SK-N-SH treated with all-trans-retinoic acid at 6 μM for 48 hours (cell line): ENCODE data around the gene ELOVL2.

Experiments
- ATAC-seq: fragments of 200-7000 bp; cut with Tn5 transposase; 3 replicates; pipeline ENCODE4 v1.9.1; 2020; ENCODE audit warnings: mild to moderate bottlenecking, moderate library complexity
- ARNTL ChIP-seq: fragments of 450-650 bp; formaldehyde crosslinking; IDR thresholded peaks from 2 replicates; pipeline ENCODE4 v1.5.0; 2020; ENCODE audit warnings: low read depth, mild to moderate bottlenecking, moderate library complexity, borderline replicate concordance
- BACH2 ChIP-seq: fragments of 250-450 bp; sonication (Bioruptor Pico); IDR thresholded peaks from 2 replicates; pipeline ENCODE4 v1.9.0; 2021; ENCODE audit warnings: mild to moderate bottlenecking, borderline replicate concordance
- CREB5 ChIP-seq: fragments of 250-450 bp; sonication (Bioruptor Pico); IDR thresholded peaks from 2 replicates; pipeline ENCODE4 v1.5.1; 2020; ENCODE audit warnings: low read depth, mild to moderate bottlenecking, moderate library complexity
- CSDC2 ChIP-seq: fragments of 250-450 bp; sonication (Bioruptor Pico); IDR thresholded peaks from 2 replicates; pipeline ENCODE4 v1.5.0; 2020; ENCODE audit warnings: mild to moderate bottlenecking, moderate library complexity
- CSRNP3 ChIP-seq: fragments of 250-450 bp; sonication (Bioruptor Pico); IDR thresholded peaks from 2 replicates; pipeline ENCODE4 v1.5.1; 2021; ENCODE audit warnings: mild to moderate bottlenecking, moderate library complexity
- ESRRG ChIP-seq: fragments of 250-450 bp; sonication (Bioruptor Pico); IDR thresholded peaks from 2 replicates; pipeline ENCODE4 v1.6.1; 2021; ENCODE audit warnings: mild to moderate bottlenecking
- GLIS3 ChIP-seq: fragments of 250-450 bp; sonication (Bioruptor Pico); IDR thresholded peaks from 2 replicates; pipeline ENCODE4 v1.5.0; 2020; ENCODE audit warnings: mild to moderate bottlenecking, moderate library complexity
- ISL1 ChIP-seq: fragments of 250-450 bp; sonication (Bioruptor Pico); IDR thresholded peaks from 2 replicates; pipeline ENCODE4 v2.1.2; 2022; ENCODE audit warnings: mild to moderate bottlenecking, moderate library complexity
- OSR1 ChIP-seq: fragments of 250-450 bp; sonication (Bioruptor Pico); IDR thresholded peaks from 2 replicates; pipeline ENCODE4 v1.8.0; 2022; ENCODE audit warnings: moderate library complexity, mild to moderate bottlenecking, inconsistent platforms
- PATZ1 ChIP-seq: fragments of 250-450 bp; sonication (Bioruptor Pico); IDR thresholded peaks from 2 replicates; pipeline ENCODE4 v1.8.0; 2020; ENCODE audit warnings: mild to moderate bottlenecking, moderate library complexity, borderline replicate concordance
- PPARA ChIP-seq: fragments of 250-450 bp; sonication (Bioruptor Pico); IDR thresholded peaks from 2 replicates; pipeline ENCODE4 v1.5.0; 2020; ENCODE audit warnings: mild to moderate bottlenecking, borderline replicate concordance
- RARB ChIP-seq: fragments of 250-450 bp; sonication (Bioruptor Pico); IDR thresholded peaks from 2 replicates; pipeline ENCODE4 v1.8.0; 2021; ENCODE audit warnings: mild to moderate bottlenecking, moderate library complexity
- SNAI2 ChIP-seq: fragments of 250-450 bp; sonication (Bioruptor Pico); IDR thresholded peaks from 2 replicates; pipeline ENCODE4 v1.5.0; 2020; ENCODE audit warnings: mild to moderate bottlenecking, moderate library complexity
- TCF4 ChIP-seq: fragments of 250-450 bp; sonication (Bioruptor Pico); IDR thresholded peaks from 2 replicates; pipeline ENCODE4 v1.8.0; 2021; ENCODE audit warnings: mild to moderate bottlenecking, moderate library complexity, borderline replicate concordance
- TOX ChIP-seq: fragments of 250-450 bp; sonication (Bioruptor Pico); IDR thresholded peaks from 2 replicates; pipeline ENCODE4 v1.8.0; 2021; ENCODE audit warnings: mild to moderate bottlenecking, moderate library complexity, borderline replicate concordance
- TSHZ2 ChIP-seq: fragments of 250-450 bp; sonication (Bioruptor Pico); IDR thresholded peaks from 2 replicates; pipeline ENCODE4 v1.5.0; 2020; ENCODE audit warnings: mild to moderate bottlenecking, moderate library complexity
- ZC3H10 ChIP-seq: fragments of 250-450 bp; sonication (Bioruptor Pico); IDR thresholded peaks from 2 replicates; pipeline ENCODE4 v1.5.1; 2021; ENCODE audit warnings: mild to moderate bottlenecking, moderate library complexity
- ZFP3 ChIP-seq: fragments of 250-450 bp; sonication (Bioruptor Pico); IDR thresholded peaks from 2 replicates; pipeline ENCODE4 v1.5.0; 2020; ENCODE audit warnings: mild to moderate bottlenecking, moderate library complexity
- ZNF565 ChIP-seq: fragments of 450-650 bp; formaldehyde crosslinking; conservative IDR thresholded peaks from 2 replicates; pipeline ENCODE4 v1.5.0; 2020; ENCODE audit warnings: low read depth, mild to moderate bottlenecking, moderate library complexity
- ZNF70 ChIP-seq: fragments of 450-650 bp; formaldehyde crosslinking; IDR thresholded peaks from 2 replicates; pipeline ENCODE4 v1.5.0; 2020; ENCODE audit warnings: mild to moderate bottlenecking, moderate library complexity
- ZNF8 ChIP-seq: fragments of 450-650 bp; formaldehyde crosslinking; IDR thresholded peaks from 2 replicates; pipeline ENCODE4 v1.5.0; 2020; ENCODE audit warnings: mild to moderate bottlenecking, moderate library complexity

The ELOVL2 gene

GRCh38 chr6:10976571-10976970 is 67.5 kb downstream of the ELOVL2 start:
- ATAC-seq: no peak

GRCh38 chr6:10972196-10972595 is 71.9 kb downstream of the ELOVL2 start:
- ATAC-seq: no peak
- TF ChIP-seq TSHZ2 (CRISPR knock-in tag): no peak
- TF ChIP-seq ZNF70 (CRISPR knock-in tag): no peak
- no peak for TF ChIP-seq CSRNP3 (CRISPR knock-in tag)
- no peak for TF ChIP-seq ZNF565
- TF ChIP-seq PPARA (CRISPR knock-in tag): no peak
- TF ChIP-seq ESRRG (CRISPR knock-in tag): no peak
- TF ChIP-seq BACH2: no peak
- TF ChIP-seq PATZ1 (CRISPR knock-in tag): no peak
- TF ChIP-seq ZFP3: no peak
- no peak for TF ChIP-seq SNAI2 (CRISPR knock-in tag)
- TF ChIP-seq TOX (CRISPR knock-in tag): no peak
- no peak for TF ChIP-seq ZC3H10 (CRISPR knock-in tag)
- no peak for TF ChIP-seq CREB5 (CRISPR knock-in tag)
- TF ChIP-seq OSR1 (CRISPR knock-in tag): no peak
- TF ChIP-seq GLIS3 (CRISPR knock-in tag): no peak

More at GRCh38 chr6:10976571-10976970, 67.5 kb downstream of the ELOVL2 start:
- TF ChIP-seq BACH2 (no peak), GLIS3 (CRISPR knock-in tag) (no peak), ZNF70 (CRISPR knock-in tag) (no peak), CREB5 (CRISPR knock-in tag) (no peak), CSDC2 (CRISPR knock-in tag) (no peak)

- no peak for TF ChIP-seq CREB5 (CRISPR knock-in tag)
- no peak for TF ChIP-seq ZNF565
- no peak for TF ChIP-seq ZNF8 (CRISPR knock-in tag)
- no peak for TF ChIP-seq ESRRG (CRISPR knock-in tag)
- TF ChIP-seq OSR1 (CRISPR knock-in tag): no peak
- TF ChIP-seq PATZ1 (CRISPR knock-in tag): no peak
- no peak for TF ChIP-seq ZNF70 (CRISPR knock-in tag)
- no peak for TF ChIP-seq SNAI2 (CRISPR knock-in tag)
- no peak for TF ChIP-seq TCF4 (CRISPR knock-in tag)
- TF ChIP-seq ZC3H10 (CRISPR knock-in tag): no peak
- TF ChIP-seq CSRNP3 (CRISPR knock-in tag): no peak
- no peak for TF ChIP-seq TOX (CRISPR knock-in tag)
- TF ChIP-seq RARB (CRISPR knock-in tag): no peak
- no peak for TF ChIP-seq GLIS3 (CRISPR knock-in tag)
- TF ChIP-seq CSDC2 (CRISPR knock-in tag): no peak
- TF ChIP-seq ARNTL (CRISPR knock-in tag): no peak
- TF ChIP-seq ISL1 (CRISPR knock-in tag): no peak
- no peak for ATAC-seq
Observed at GRCh38 chr6:10970731-10971130, 73.4 kb downstream of the ELOVL2 start.
